Activated CD4-positive, alpha-beta T cell treated with anti-CD3 and anti-CD28 coated beads for 36 hours (primary cell): ENCODE results near the gene KANTR. TPM values are rescaled to one million over a fixed set of nuclear protein-coding genes. Genes with fewer than 3 reads are reported as not detected.

ENCODE experiments used
- ATAC-seq: fragments of 200-7000 bp; cut with Tn5 transposase; one replicate; pipeline ENCODE4 v1.10.0; 2021; ENCODE audit warnings: mild to moderate bottlenecking, moderate library complexity
- CTCF ChIA-PET: fragments of 350-600 bp; sonication (Branson Sonifier 250); formaldehyde crosslinking; loops from one replicate; lab custom pipeline; 2021; ENCODE audit warnings: antibody characterized with exemption; lab: Charles Lee
- POLR2A ChIA-PET: fragments of 350-600 bp; sonication (Branson Sonifier 250); formaldehyde crosslinking; loops from one replicate; lab custom pipeline; 2021; ENCODE audit warnings: antibody characterized with exemption, inconsistent platforms; lab: Charles Lee
- DNase-seq: peaks from one replicate; pipeline ENCODE4 v3.0.0-alpha.2; 2020
- H3K27ac Mint-ChIP-seq: one replicate; pipeline ENCODE4 v1.8.0; 2021; ENCODE audit warnings: mixed read lengths
- H3K27me3 Mint-ChIP-seq: one replicate; pipeline ENCODE4 v1.8.0; 2021; ENCODE audit warnings: mixed read lengths
- H3K36me3 Mint-ChIP-seq: one replicate; pipeline ENCODE4 v1.8.0; 2021; ENCODE audit warnings: low read depth, mixed read lengths
- H3K4me1 Mint-ChIP-seq: one replicate; pipeline ENCODE4 v1.8.0; 2021; ENCODE audit warnings: mixed read lengths
- H3K4me3 Mint-ChIP-seq: one replicate; pipeline ENCODE4 v1.8.0; 2021; ENCODE audit warnings: mild to moderate bottlenecking, moderate library complexity, mixed read lengths
- H3K9me3 Mint-ChIP-seq: one replicate; pipeline ENCODE4 v1.8.0; 2021; ENCODE audit warnings: low read depth, mixed read lengths
- intact Hi-C, 2 experiments: fragments of 100-400 bp; cut with DNase I in 1 of 2; cut with micrococcal nuclease in 1 of 2; formaldehyde crosslinking; loops; one replicate each; pipeline versions ENCODE4 v1.14.2 to v1.15.1; 2022 to 2024; cut with DNase I, micrococcal nuclease
- total RNA-seq, 2 experiments: library from RNA; stranded (reverse); gene quantifications; one replicate each; pipeline ENCODE4 v1.2.3, GENCODE V29; 2021

The KANTR gene
- total RNA-seq, 2 experiments from 2014 or later, result 10.3 to 12.3 TPM

- intact Hi-C loops, result loop anchor here (1.0 to 10.0 kb wide), 8 partner anchors 10 to 1102 kb away; partner anchors contain the start of genes RIBC1 (in 2 of the 2), SMC1A (in 2 of the 2), FAM120C (in 1 of the 2) and KDM5C (in 1 of the 2)
Measured at GRCh38 chrX:53082773-53083616, 10.9 kb upstream of the KANTR start.

GRCh38 chrX:53084043-53084570 is 9.8 kb upstream of the KANTR start:
- CTCF ChIA-PET, result no interaction called here
- POLR2A ChIA-PET, result no interaction called here
- Mint-ChIP-seq H3K27me3 (no peaks in the 10 kb centered on the region), H3K27ac (peak overlapping the region; percentile 66), H3K4me3 (peak overlapping the region; percentile 91), H3K4me1 (peaks cover 64% of the 10 kb centered on the region), H3K9me3 (no peaks in the 10 kb centered on the region), H3K36me3 (peaks cover 44% of the 10 kb centered on the region)
- no peak for ATAC-seq
- no peak for DNase-seq
- intact Hi-C loops, result loop anchor here (5.0 to 10.0 kb wide), 3 partner anchors 338 to 1101 kb away; partner anchors contain the start of genes FAM120C (in 1 of the 2), RIBC1 (in 1 of the 2) and SMC1A (in 1 of the 2)

More at GRCh38 chrX:53082773-53083616, 10.9 kb upstream of the KANTR start:
- DNase-seq (no peak), ATAC-seq (no peak)
- peaks cover 54% of the 10 kb centered on the region for H3K4me1 Mint-ChIP-seq
- no peaks in the 10 kb centered on the region for H3K27me3 Mint-ChIP-seq
- H3K4me3 Mint-ChIP-seq, result peak overlapping the region; percentile 91
- ChIA-PET POLR2A (interaction anchor here (0.6 to 1.7 kb wide), 4 partner anchors 71 to 142 kb away, joined by 3 to 8 read pairs (median 4); partner anchors contain the start of gene KDM5C), CTCF (interaction anchor here (0.6 kb wide), 2 partner anchors 30 to 40 kb away, joined by 3 to 4 read pairs; no protein-coding TSS in a partner anchor)
- no peaks in the 10 kb centered on the region for H3K9me3 Mint-ChIP-seq
- H3K36me3 Mint-ChIP-seq, result peaks cover 40% of the 10 kb centered on the region
- peak overlapping the region; percentile 84 for H3K27ac Mint-ChIP-seq

- no peak for DNase-seq
Measured at GRCh38 chrX:53084863-53085262, 9.1 kb upstream of the KANTR start.

GRCh38 chrX:53085661-53086229 is 8.2 kb upstream of the KANTR start:
- Mint-ChIP-seq H3K27ac (peak overlapping the region; percentile 64), H3K9me3 (no peaks in the 10 kb centered on the region), H3K36me3 (peaks cover 44% of the 10 kb centered on the region), H3K4me1 (peaks cover 63% of the 10 kb centered on the region), H3K27me3 (no peaks in the 10 kb centered on the region), H3K4me3 (peak overlapping the region; percentile 24)
- ATAC-seq (no peak), DNase-seq (no peak)
- POLR2A ChIA-PET, result no interaction called here
- CTCF ChIA-PET, result no interaction called here
- intact Hi-C loops, result loop anchor here in 1 of 2 experiments (10.0 kb wide), 2 partner anchors 629 to 1099 kb away; partner anchors contain the start of gene FAM120C

More at GRCh38 chrX:53084863-53085262, 9.1 kb upstream of the KANTR start:
- no peak overlapping the region for H3K27ac Mint-ChIP-seq
- no peaks in the 10 kb centered on the region for H3K27me3 Mint-ChIP-seq
- H3K4me1 Mint-ChIP-seq, result peaks cover 66% of the 10 kb centered on the region
- H3K36me3 Mint-ChIP-seq, result peaks cover 44% of the 10 kb centered on the region
- ATAC-seq, result no peak
- CTCF ChIA-PET, result no interaction called here
- intact Hi-C loops, result loop anchor here (5.0 to 10.0 kb wide), 3 partner anchors 337 to 1100 kb away; partner anchors contain the start of genes FAM120C (in 1 of the 2), RIBC1 (in 1 of the 2) and SMC1A (in 1 of the 2)
- H3K4me3 Mint-ChIP-seq, result no peak overlapping the region
- POLR2A ChIA-PET, result no interaction called here
- no peaks in the 10 kb centered on the region for H3K9me3 Mint-ChIP-seq

GRCh38 chrX:53086464-53086863 is 7.5 kb upstream of the KANTR start:
- intact Hi-C loops, result loop anchor here in 1 of 2 experiments (10.0 kb wide), 2 partner anchors 628 to 1098 kb away; partner anchors contain the start of gene FAM120C
- ChIA-PET POLR2A (no interaction called here), CTCF (no interaction called here)
- peaks cover 44% of the 10 kb centered on the region for H3K36me3 Mint-ChIP-seq
- peak overlapping the region; percentile 24 for H3K4me3 Mint-ChIP-seq
- H3K9me3 Mint-ChIP-seq, result no peaks in the 10 kb centered on the region
- peaks cover 59% of the 10 kb centered on the region for H3K4me1 Mint-ChIP-seq
- H3K27me3 Mint-ChIP-seq, result no peaks in the 10 kb centered on the region
- peak overlapping the region; percentile 64 for H3K27ac Mint-ChIP-seq
- DNase-seq, result no peak
- no peak for ATAC-seq

GRCh38 chrX:53087388-53087831 is 6.5 kb upstream of the KANTR start:
- Mint-ChIP-seq H3K27ac (peak overlapping the region; percentile 87), H3K4me3 (no peak overlapping the region), H3K9me3 (no peaks in the 10 kb centered on the region), H3K27me3 (no peaks in the 10 kb centered on the region), H3K36me3 (peaks cover 44% of the 10 kb centered on the region), H3K4me1 (peaks cover 59% of the 10 kb centered on the region)
- ChIA-PET CTCF (no interaction called here), POLR2A (no interaction called here)
- ATAC-seq (no peak), DNase-seq (no peak)
- intact Hi-C loops, result loop anchor here in 1 of 2 experiments (10.0 kb wide), 2 partner anchors 627 to 1097 kb away; partner anchors contain the start of gene FAM120C

- ChIA-PET POLR2A (no interaction called here), CTCF (interaction anchor here (0.6 to 1.0 kb wide), 3 partner anchors 10 to 153 kb away, joined by 4 to 5 read pairs (median 5); no protein-coding TSS in a partner anchor)
- intact Hi-C loops, result loop anchor here in 1 of 2 experiments (2.0 to 10.0 kb wide), 3 partner anchors 626 to 1096 kb away; partner anchors contain the start of genes FAM120C and PHF8
- peak overlapping the region; percentile 87 for H3K27ac Mint-ChIP-seq
- ATAC-seq, result peak; percentile 77
- no peaks in the 10 kb centered on the region for H3K9me3 Mint-ChIP-seq
- peak; percentile 89 for DNase-seq
- peaks cover 61% of the 10 kb centered on the region for H3K4me1 Mint-ChIP-seq
- peak overlapping the region; percentile 76 for H3K4me3 Mint-ChIP-seq
- peaks cover 39% of the 10 kb centered on the region for H3K36me3 Mint-ChIP-seq
- no peaks in the 10 kb centered on the region for H3K27me3 Mint-ChIP-seq
Measured at GRCh38 chrX:53088136-53088974, 5.6 kb upstream of the KANTR start.

- H3K4me1 Mint-ChIP-seq, result peaks cover 52% of the 10 kb centered on the region
Measured at GRCh38 chrX:53089224-53089842, 4.6 kb upstream of the KANTR start.

GRCh38 chrX:53089925-53090324 is 4.0 kb upstream of the KANTR start:
- H3K4me1 Mint-ChIP-seq, result peaks cover 48% of the 10 kb centered on the region
- DNase-seq (no peak), ATAC-seq (no peak)
- ChIA-PET CTCF (interaction anchor here (1.2 kb wide), 1 partner anchor 19 kb away, joined by 3 read pairs; no protein-coding TSS in a partner anchor), POLR2A (no interaction called here)
- H3K4me3 Mint-ChIP-seq, result no peak overlapping the region
- no peaks in the 10 kb centered on the region for H3K9me3 Mint-ChIP-seq
- H3K36me3 Mint-ChIP-seq, result peaks cover 24% of the 10 kb centered on the region
- H3K27ac Mint-ChIP-seq, result no peak overlapping the region
- H3K27me3 Mint-ChIP-seq, result no peaks in the 10 kb centered on the region
- intact Hi-C loops, result loop anchor here (1.0 to 10.0 kb wide), 8 partner anchors 19 to 1095 kb away; partner anchors contain the start of genes FAM120C (in 1 of the 2) and PHF8 (in 1 of the 2)

More at GRCh38 chrX:53089224-53089842, 4.6 kb upstream of the KANTR start:
- ChIA-PET CTCF (interaction anchor here (1.2 kb wide), 1 partner anchor 19 kb away, joined by 3 read pairs; no protein-coding TSS in a partner anchor), POLR2A (no interaction called here)
- no peaks in the 10 kb centered on the region for H3K9me3 Mint-ChIP-seq
- peak overlapping the region; percentile 76 for H3K4me3 Mint-ChIP-seq
- no peaks in the 10 kb centered on the region for H3K27me3 Mint-ChIP-seq
- peak; percentile 55 for DNase-seq
- H3K27ac Mint-ChIP-seq, result peak overlapping the region; percentile 87
- peaks cover 29% of the 10 kb centered on the region for H3K36me3 Mint-ChIP-seq
- intact Hi-C loops, result loop anchor here (1.0 to 10.0 kb wide), 4 partner anchors 18 to 1095 kb away; partner anchors contain the start of genes FAM120C (in 1 of the 2) and PHF8 (in 1 of the 2)
- ATAC-seq, result no peak
